Cardiac atrium fibroblast (primary cell): ENCODE measurements around the gene LRRC39. TPM values are rescaled to one million over a fixed set of nuclear protein-coding genes. Genes with fewer than 3 reads are reported as not detected.

Experiments used
- total RNA-seq: library from RNA; depleted of rRNA; stranded (reverse); fragments of >200 nt; gene quantifications from 2 replicates; pipeline ENCODE4 v1.2.3, GENCODE V29; 2015

The LRRC39 gene
- total RNA-seq: 0.18 TPM in 1 of 2 replicates, not detected in the other

GRCh38 chr1:100178091-100178490 is at the start of gene LRRC39:
LRRC39 (minus strand) TSS chr1:100178256; CDS start chr1:100168516, 9,740 bp downstream.

GRCh38 chr1:100132566-100133477 is 45.2 kb downstream of the LRRC39 start, which contains the start of the genes SASS6 and TRMT13:
SASS6 (minus strand) TSS chr1:100132930; CDS start chr1:100132814, 116 bp downstream.
TRMT13 (plus strand) TSS chr1:100133163; CDS start chr1:100133169, 6 bp downstream.

Other genes starting within 250 kb of the LRRC39 start
- 19.4 and 32.3 TPM in 2 replicates for gene SLC35A3, start 208.3 kb downstream of the LRRC39 start, total RNA-seq
- gene SASS6, start 45.3 kb downstream of the LRRC39 start, total RNA-seq: 1.6 and 2.3 TPM in 2 replicates
- 4.9 and 8.6 TPM in 2 replicates for gene TRMT13, start 45.1 kb downstream of the LRRC39 start, total RNA-seq
- 2.9 and 5.0 TPM in 2 replicates for gene DBT, start 71.6 kb upstream of the LRRC39 start, total RNA-seq
- 26.7 and 37.4 TPM in 2 replicates for gene RTCA, start 88.0 kb upstream of the LRRC39 start, total RNA-seq
- 3.9 and 6.5 TPM in 2 replicates for gene CDC14A, start 174.2 kb upstream of the LRRC39 start, total RNA-seq